ENCODE measurements around the gene CLK1.
"Not testable (repeated sequence)": the region's sequence is repeated elsewhere in the genome, so short reads cannot be mapped to it uniquely, and the experiment has no call there.

CLK1 gene

DNA sequence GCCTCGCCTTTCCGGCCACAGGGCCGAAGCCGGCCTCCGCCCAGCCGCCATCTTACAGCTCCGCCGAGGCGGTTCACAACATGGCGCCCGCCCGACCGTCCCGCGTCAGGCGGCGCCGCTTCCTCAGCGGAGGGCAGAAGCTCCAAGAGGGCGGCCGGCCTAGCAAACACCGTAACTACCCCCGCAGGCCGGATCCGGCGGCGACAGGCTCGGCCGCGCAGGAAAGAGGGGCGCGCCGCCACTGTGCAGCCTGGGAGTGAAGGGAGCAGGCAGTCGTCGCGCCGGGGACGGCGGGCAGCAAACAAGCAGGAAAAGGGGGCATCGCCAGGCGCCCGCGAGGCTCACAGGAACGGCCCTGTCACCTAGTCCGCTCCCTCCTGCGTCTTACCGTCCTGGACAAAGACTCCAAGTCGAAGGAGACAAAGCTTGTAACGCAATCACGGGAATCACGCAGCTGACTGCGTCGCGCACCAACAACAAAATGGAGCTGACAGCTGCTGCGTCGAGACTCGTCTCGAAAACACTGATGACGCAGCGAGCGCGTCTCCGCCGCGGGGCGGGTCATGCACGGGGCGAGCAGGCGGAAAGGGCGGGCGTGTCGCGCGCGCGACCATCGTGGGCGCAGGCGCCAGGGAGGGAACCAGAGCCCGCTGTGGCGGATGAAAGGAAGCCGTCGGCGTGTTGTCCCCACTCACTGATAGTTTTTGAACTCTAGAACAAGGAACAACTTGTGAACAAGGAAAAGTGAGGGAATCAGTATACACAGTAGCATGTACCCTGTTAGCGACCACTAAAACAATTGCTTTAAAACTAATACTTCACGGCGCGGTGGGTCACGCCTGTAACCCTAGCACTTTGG lies at the start of gene CLK1:
CLK1 (minus strand) TSS at position 483 of the 859 bp plus-strand sequence. CDS start 2,796 bp downstream, outside the sequence.
- DNase-seq (ENCODE audit: low spot score), result peak; percentile 95

DNA sequence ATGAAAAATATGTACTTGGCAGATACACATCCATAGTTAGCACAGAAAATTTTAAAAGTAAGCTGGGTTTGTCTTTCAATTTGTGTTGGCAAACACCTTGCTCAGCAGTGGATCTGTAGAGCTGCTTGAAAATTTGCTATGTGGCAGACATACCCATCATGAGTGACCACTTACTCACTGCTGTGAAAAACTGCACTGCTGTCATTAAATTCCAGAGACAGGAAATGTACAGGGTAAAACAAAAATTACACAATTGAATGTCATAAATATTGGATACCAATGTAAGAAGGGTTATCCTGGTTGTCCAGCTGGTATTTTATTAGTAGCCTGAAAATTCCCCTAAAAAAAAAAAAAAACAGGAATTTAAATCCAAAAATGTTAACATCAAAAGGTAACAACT lies 49.2 kb upstream of the CLK1 start:
- no peak for DNase-seq (ENCODE audit: low spot score)

DNA sequence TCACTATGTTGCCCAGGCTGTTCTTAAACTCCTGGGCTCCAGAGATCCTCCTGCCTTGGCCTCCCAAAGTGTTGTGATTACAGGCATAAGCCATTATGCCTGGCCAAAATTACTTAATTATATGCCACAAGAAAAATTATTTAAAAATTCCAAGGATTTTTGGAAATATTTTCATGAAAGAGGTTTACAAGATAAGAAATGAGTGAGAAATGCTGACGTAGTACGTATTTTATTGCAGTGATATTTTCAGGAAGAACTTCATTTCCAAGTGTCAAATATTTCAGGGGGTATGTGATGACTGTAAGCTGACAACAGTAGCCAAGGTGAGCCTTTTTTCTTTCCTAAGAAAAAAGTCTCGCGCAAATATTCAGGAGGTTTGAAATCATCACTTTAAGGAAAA lies 45.5 kb upstream of the CLK1 start:
- no peak for DNase-seq (ENCODE audit: low spot score)

DNA sequence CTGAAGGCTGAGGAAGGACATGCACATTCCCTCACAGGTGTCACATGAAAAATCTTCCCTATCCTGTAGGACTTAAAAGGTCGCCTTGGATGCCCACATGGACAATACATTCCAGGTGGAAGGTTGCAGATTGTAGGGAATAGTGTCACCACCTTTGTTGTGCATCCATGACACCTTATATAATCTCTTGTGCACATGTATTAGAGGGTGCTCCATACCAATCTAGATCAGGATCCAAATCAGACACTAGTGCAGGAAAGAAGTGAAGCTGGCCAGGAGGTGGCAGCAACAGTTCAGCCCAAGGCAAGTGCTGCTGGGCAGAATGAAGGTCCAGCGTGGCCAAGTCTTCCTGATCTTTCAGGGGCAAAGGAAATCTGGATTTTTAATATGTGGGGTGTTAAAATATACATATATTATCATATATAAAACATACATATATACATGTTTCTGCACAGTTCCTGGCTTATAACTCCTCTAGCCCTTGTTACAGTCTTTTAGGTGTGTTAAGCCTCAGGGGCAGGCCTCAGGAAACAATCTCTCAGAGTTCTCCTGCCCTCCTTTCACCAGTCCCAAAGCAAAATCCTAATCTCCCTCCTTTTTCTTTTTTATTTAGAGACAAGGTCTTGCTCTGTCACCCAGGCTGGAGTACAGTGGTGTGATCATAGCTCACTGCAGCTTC lies 41.3 kb upstream of the CLK1 start:
- DNase-seq (ENCODE audit: low spot score), result peak; percentile 72

DNA sequence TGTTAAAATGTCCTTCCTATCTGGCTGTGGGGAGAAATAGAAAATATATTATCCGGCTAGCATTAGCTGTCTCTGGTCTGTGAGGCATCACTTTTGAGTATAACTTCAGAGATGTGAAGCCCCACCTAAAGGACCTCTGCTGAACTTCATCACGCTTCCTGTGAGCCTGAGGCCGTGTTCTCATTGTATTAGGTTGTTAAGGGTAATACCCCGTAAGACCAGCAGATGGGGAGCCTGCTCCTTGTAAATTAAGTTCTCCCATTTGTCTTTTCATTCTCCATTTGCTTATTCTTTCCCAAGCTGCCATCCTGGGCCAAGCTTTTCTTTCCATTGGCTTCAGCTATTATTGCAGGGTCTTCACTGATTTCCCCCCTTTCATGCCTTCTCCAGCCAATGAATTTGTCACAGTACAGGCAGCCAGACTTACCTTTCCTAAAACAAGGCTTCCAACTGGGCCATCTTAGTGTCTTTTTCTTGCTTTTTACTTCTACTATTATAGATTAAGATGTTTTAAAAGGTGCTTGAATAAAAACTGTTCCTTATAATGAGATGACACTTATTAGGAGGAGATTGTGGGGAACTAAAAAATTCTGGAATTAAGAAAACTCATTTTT lies 37.1 kb upstream of the CLK1 start:
- DNase-seq (ENCODE audit: low spot score), result peak; percentile 58

DNA sequence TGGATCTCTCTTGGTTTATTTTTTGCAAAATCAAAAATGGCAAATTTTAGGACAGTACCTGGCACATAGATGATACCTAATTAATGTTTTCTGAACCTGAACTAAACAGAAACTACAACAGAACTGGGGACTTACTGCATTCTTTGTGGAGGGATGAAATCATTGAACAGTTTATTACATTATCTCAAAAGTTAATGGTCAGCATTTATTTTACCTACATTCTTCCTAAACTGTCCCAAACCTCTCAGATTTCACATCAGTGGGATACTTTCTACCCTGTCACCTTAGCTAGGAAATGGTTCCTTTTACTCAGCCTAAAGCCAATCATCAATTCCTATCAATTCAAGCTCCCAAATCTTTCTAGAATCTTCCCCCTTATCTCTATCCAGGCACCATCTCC lies 35.0 kb upstream of the CLK1 start:
- DNase-seq (ENCODE audit: low spot score), result no peak

DNA sequence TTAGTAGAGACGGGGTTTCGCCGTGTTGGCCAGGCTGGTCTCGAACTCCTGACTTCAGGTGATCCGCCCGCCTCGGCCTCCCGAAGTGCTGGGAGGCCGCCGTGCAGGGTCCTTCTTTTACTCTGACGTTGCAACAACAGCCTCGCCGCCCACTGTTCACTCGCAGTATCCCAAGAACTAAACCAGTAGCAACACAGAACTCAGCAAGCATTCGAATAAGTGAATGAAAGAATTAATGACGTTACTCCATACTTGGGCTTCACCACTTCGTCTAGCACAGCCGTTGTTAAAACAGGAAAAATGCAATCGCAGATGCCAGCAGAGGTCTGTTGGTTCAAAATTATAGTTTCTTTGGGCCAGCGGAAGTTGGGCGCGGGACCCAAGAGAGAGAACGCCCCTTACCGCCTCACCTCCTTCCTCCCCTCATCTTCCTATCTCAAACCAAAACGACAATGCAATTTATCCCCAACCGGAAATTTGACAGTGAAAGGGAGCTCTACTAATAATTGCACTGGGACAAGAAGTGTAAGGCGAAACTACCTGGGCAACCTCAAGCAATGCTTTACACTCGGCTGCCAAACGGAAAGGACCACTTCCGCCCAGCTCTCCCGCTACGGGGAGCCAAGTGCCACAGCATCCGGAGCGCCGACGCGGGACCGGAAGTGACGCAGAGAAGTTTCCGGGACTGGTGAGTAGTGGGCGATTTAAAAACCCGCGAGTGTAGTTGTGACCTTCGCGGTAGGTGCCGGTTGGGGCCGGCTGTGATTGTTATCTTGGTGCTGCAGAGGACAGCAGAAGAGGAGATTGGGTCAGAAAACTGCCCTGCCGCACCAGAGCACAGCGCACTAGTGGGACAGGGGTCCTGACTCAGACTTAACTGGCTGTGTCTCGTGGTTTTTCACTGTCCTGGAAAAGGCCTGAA lies 24.5 kb upstream of the CLK1 start, which contains the start of the genes NIF3L1 and PPIL3:
NIF3L1 (plus strand) TSS at position 668 of the 922 bp plus-strand sequence. CDS start 2,573 bp downstream, outside the sequence.
PPIL3 (minus strand) TSS at position 374 of the 922 bp plus-strand sequence. CDS start 1,462 bp downstream, outside the sequence.
- DNase-seq (ENCODE audit: low spot score), result peak; percentile 92

DNA sequence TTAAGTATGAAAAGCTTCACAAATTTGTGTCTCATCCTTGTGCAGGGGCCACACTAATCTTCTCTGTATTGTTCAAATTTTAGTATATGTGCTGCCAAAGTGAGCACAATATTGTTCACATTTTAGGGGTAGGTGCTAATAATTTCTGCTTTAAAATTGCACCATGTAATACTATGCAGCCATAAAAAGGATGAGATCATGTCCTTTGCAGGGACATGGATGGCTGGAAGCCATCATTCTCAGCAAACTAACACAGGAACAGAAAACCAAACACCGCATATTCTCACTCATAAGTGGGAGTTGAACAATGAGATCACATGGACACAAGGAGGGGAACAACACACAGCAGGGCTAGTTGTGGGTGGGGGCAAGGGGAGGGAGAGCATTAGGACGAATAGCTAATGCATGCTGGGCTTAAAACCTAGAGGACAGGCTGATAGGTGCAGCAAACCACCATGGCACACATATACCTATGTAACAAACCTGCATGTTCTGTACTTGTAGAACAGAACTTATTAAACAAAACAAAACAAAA lies 17.3 kb upstream of the CLK1 start:
- DNase-seq (ENCODE audit: low spot score), result not testable (repeated sequence)

DNA sequence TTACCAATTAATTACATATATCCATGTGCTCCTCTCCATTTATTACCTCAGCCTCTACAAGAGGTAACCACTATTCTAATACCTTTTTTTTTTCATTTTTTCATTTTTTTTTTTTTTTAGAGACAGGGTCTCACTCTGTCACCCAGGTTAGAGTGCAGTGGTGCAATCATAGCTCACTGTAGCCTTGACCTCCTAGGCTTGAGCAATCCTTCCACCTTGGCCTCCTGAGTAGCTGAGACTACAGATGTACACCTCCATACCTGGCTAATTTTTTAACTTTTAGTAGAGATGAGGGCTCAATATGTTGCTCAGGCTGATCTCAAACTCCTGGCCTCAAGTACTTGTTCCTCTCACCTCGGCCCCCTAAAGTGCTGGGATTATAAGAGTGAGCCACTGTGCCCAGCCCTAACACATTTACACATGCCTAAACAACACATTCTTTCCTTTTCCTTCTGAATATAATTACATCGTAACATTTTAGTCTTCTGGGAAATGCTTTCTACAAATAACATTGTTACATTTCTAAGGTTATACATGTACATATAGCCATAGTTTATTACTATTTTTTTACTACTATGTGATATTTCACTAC lies 13.9 kb upstream of the CLK1 start:
- DNase-seq (ENCODE audit: low spot score), result no peak

DNA sequence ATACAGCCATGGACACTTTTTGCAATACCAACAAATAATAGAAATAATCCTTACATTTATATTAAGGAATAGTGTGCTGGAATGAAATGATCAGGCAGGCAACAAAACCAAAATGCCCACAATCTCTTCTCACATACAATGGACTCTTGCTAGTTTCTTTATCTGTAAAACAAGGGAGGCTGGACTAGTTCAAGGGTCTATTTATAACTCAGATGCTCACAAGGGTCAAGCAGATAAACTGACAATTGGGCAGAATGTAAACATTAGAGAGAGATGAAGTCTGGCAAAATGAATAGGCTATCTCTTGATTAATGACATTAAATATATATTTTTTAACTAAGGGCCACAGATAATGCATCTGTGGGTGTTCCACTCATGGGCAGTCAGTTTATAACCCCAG lies 13.0 kb upstream of the CLK1 start:
- no peak for DNase-seq (ENCODE audit: low spot score)

DNA sequence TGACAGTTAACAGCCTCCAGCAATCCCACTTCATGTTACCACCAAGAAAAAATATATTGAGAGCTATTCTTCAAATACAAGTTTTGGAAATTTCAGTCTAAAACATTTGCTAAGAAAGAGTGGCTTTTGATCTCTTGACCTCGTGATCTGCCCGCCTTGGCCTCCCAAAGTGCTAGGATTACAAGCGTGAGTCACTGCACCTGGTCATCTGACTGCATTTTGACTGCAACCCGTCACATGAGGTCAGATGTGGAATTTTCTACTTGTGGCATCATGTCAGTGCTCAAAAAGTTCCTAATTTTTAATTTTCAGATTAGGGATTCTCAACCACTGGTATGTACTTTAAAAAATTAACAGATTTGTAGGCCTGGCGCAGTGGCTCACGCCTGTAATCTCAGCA lies 9.1 kb upstream of the CLK1 start:
- no peak for DNase-seq (ENCODE audit: low spot score)

DNA sequence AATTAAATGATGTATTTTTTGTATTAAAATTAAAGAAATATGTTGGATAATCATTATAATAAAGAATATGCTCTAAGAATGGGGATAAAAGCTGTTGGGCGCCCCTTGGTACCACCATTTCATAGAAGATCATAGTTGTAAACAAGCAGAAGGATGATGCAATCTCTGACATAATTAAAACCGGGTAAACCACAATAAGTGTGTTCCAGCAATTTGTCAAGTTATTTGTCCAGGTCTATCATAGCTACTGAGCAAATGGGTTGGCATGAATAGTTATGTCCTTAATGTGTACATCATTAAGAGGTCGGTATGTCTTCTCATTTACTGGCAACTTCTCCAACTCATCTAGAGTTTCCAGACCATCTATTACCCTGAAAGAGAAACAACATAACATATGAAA lies 6.7 kb upstream of the CLK1 start:
- DNase-seq (ENCODE audit: low spot score), result no peak

DNA sequence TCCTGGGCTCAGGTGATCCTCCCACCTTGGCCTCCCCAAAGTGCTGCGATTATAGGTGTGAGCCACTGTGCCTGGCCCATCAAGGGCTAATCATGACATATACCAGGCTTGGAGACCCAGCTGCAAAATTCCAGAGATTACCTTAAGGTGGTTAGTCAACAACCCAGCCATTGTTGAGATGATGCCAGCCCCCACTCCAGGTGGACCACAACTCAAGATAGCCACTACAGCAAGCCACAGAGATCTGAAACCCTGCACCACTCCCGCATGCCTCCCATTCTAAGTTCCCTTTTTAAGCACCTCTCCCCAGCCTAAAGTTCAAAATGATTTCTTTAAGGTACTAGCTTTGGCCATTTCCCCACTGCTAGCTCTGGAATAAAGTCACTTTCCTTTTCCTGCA lies 4.6 kb upstream of the CLK1 start:
- DNase-seq (ENCODE audit: low spot score), result no peak

DNA sequence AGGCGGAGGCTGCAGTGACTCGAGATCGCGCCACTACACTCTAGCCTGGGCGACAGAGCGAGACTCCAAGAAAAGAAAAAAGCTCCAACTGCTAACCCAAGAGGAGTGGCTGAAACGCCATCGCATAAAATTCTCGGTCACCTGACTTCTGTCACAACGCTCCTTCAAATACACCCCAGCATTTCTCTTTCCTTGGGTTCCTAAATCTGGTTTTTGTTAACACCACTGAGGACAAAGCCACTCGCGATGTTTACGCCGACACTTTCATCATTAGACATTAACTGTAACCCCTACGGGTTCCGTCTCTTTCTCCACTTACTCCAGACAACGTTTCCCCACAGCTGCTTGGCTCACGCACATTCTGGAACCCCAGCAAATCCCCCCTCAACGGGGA lies 679 bp downstream of the CLK1 start:
- DNase-seq (ENCODE audit: low spot score), result peak; percentile 70

DNA sequence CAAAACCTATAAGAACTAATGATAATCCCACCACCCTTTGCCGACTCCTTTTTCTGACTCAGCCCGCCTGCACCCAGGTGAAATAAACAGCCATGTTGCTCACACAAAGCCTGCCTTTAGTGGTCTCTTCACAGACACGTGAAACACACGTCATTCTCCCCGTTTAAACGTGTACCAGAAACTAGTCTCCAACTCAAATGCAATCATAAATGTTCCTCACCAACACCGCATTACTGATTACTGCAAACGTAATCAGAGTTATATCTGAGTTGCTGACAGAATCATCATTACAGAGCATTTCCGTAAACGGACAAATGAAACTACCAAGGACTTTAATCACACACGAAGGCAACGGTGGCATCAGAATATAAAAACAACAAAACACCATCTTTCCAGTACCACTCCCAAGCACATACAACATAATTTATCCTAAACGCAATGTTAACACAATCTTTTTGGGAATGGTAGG lies 1.9 kb downstream of the CLK1 start:
- peak; percentile 50 for DNase-seq (ENCODE audit: low spot score)

DNA sequence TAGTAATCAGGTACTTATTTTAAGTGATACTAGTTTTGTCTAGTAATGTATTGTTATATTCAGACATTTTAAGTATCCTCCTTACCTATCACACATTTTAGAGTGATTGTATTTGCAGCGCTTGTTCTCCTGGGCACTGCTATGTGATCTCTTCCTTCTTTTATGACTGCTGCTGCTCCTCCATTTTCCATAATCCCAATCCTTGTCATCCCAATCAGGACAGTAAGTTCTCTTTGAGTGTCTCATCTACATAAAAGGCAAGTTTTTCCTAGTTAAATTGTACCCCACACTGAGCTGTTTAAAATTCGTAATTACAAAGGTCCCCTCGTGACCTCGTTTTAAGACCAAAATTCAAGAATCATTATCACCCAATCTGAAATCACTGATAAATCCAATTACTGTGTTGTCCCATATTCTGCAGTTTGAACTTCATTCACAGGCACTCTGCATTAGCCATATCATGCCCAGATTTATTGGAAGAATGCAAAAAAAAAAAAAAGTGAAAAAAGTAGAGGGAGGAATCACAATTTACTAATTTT lies 2.8 kb downstream of the CLK1 start:
- peak; percentile 20 for DNase-seq (ENCODE audit: low spot score)

DNA sequence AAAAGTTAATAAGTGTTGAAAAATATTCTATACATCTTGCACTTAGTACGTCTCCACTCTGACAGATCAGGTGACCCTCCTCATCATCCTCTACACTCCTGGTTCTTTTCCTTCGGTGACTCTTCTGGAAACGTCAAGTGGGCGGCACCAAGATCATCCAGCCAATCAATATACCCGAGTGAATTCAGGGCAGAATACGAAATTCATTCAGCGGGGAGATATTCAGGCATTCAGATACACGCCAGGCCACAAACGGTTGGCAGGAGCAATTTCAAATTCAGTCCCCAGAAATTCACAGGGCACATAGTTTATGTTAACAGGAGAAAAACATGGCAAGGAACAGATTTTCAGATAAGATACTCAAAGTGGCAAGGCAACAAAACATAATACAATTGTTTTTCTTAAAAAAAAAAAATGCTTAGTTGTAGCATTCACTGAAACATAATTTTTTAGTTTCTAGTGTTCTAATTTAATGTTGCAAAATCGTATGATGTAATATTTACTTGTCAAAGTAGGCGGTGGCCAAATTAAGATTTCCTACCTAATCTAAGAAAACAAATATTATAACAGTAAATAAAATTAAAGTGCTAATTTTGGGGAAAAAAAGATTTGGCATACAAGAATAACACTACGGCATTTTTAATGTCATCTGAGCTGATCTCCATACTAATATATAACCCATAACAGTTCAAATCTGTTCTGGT lies 4.2 kb downstream of the CLK1 start:
- DNase-seq (ENCODE audit: low spot score), result peak; percentile 45

DNA sequence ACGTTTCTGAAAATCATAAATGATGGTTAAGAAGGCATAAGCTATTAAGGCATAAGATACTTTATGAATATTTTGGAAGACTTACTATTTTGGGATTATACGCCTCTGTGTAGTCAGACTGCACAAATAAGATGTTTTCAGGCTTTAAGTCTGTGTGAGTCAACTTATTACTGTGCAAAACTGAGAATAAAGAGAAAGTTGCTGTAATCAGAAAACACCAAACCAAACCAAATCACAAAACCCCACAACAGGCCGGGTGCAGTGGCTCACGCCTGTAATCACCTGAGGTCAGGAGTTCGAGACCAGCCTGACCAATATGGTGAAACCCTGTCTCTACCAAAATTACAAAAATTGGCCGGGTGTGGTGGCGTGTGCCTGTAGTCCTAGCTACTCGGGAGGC lies 7.7 kb downstream of the CLK1 start:
- no peak for DNase-seq (ENCODE audit: low spot score)

DNA sequence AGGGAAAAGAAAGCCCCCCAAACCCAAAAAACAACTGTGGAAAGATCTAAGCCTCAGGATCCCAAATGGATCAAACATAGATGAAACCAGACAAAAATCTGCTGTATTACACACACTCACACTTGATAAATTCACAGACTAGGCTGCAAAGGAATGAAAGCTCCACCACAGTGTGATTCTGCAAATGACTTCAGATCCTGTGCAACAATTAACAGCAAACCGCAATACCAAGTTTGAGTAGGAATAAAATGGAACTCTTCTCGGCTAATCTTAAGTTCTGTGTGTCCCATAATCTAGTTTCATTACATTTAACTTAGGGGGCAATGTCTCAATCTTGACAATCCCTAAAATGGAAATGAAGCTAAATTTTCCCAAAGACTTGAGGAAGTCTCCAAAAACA lies 11.9 kb downstream of the CLK1 start:
- DNase-seq (ENCODE audit: low spot score), result no peak
